B cell (primary cell): ENCODE measurements around the gene PTPRU. TPM values are rescaled to one million over a fixed set of nuclear protein-coding genes. Genes with fewer than 3 reads are reported as not detected.

Source experiments
- ATAC-seq: fragments of 200-7000 bp; cut with Tn5 transposase; one replicate; pipeline ENCODE4 v1.10.0; 2021; ENCODE audit warnings: low read depth, mild to moderate bottlenecking, moderate number of reproducible peaks, moderate library complexity
- CTCF ChIA-PET: fragments of 350-600 bp; sonication (Branson Sonifier 250); formaldehyde crosslinking; loops from one replicate; lab custom pipeline; 2021; ENCODE audit warnings: antibody characterized with exemption, inconsistent platforms; lab: Charles Lee
- POLR2A ChIA-PET: fragments of 350-600 bp; sonication (Branson Sonifier 250); formaldehyde crosslinking; loops from one replicate; lab custom pipeline; 2021; ENCODE audit warnings: antibody characterized with exemption; lab: Charles Lee
- DNase-seq: peaks from one replicate; pipeline ENCODE4 v3.0.0; 2013
- H2AFZ ChIP-seq: 2 replicates; pipeline ENCODE4 v1.6.1; 2012; ENCODE audit warnings: mild to moderate bottlenecking, low read depth, low read length; ENCODE audit not compliant: insufficient read depth, poor library complexity, severe bottlenecking
- H3K27ac ChIP-seq, 2 donors: 1 replicate in 1 of 2; 2 replicates in 1 of 2; pipeline ENCODE4 v1.5.1; 2012 to 2013; ENCODE audit warnings: low read length in 2 of 2, mild to moderate bottlenecking in 2 of 2, moderate library complexity in 1 of 2
- H3K27me3 ChIP-seq, 4 experiments: fragments of 200-600 bp in 1 of 4; sonication (generic) in 1 of 4; replicated peaks in 1 of 4; 1 replicate in 2 of 4; 2 replicates in 2 of 4; pipeline versions ENCODE4 v1.6.1 to v1.7.0; 2013 to 2016; ENCODE audit warnings: low read length in 3 of 4, mild to moderate bottlenecking in 2 of 4, mixed read lengths in 1 of 4, moderate library complexity in 1 of 4; ENCODE audit not compliant: insufficient read depth in 4 of 4, control insufficient read depth in 3 of 4; ENCODE audit errors: control extremely low read depth in 1 of 4
- H3K36me3 ChIP-seq, 2 experiments: replicated peaks in 1 of 2; 1 replicate in 1 of 2; 2 replicates in 1 of 2; pipeline versions ENCODE4 v1.6.1 to v1.7.1; 2013; ENCODE audit warnings: low read length in 1 of 2; ENCODE audit not compliant: insufficient read depth in 2 of 2, control insufficient read depth in 1 of 2; ENCODE audit errors: control extremely low read depth in 1 of 2, extremely low read depth in 1 of 2
- H3K4me1 ChIP-seq, 2 donors: fragments of 200-600 bp in 1 of 2; sonication (generic) in 1 of 2; 1 replicate in 1 of 2; 2 replicates in 1 of 2; pipeline versions ENCODE4 v1.5.1 to v1.6.1; 2013 to 2017; ENCODE audit warnings: low read length in 2 of 2; ENCODE audit not compliant: control insufficient read depth in 2 of 2, insufficient read depth in 2 of 2
- H3K4me2 ChIP-seq: replicated peaks from 2 replicates; pipeline ENCODE3; 2012; ENCODE audit warnings: mild to moderate bottlenecking, low read depth, low read length; ENCODE audit not compliant: poor library complexity, severe bottlenecking
- H3K4me3 ChIP-seq, 5 experiments: fragments of 200-600 bp in 1 of 5; sonication (generic) in 1 of 5; 1 replicate in 3 of 5; 2 replicates in 2 of 5; pipeline versions ENCODE4 v1.5.1 to v1.7.0; 2011 to 2016; ENCODE audit warnings: low read length in 4 of 5, mild to moderate bottlenecking in 4 of 5, low read depth in 2 of 5, control low read depth in 1 of 5, moderate library complexity in 1 of 5; ENCODE audit not compliant: insufficient read depth in 1 of 5; ENCODE audit errors: control extremely low read depth in 1 of 5, extremely low read depth in 1 of 5
- H3K79me2 ChIP-seq: fragments of 200-600 bp; sonication (generic); one replicate; pipeline ENCODE4 v1.6.0; 2016; ENCODE audit warnings: low read length; ENCODE audit not compliant: control insufficient read depth, insufficient read depth
- H3K9ac ChIP-seq: fragments of 200-600 bp; sonication (generic); 2 replicates; pipeline ENCODE4 v1.6.1; 2017; ENCODE audit warnings: mild to moderate bottlenecking, low read length, moderate library complexity
- H3K9me3 ChIP-seq, 3 donors: one replicate each; pipeline versions ENCODE4 v1.6.1 to v1.7.1; 2013; ENCODE audit warnings: low read length in 2 of 3; ENCODE audit not compliant: control insufficient read depth in 2 of 3, insufficient read depth in 1 of 3; ENCODE audit errors: control extremely low read depth in 1 of 3
- H4K20me1 ChIP-seq: 2 replicates; pipeline ENCODE4 v1.6.0; 2012; ENCODE audit warnings: mild to moderate bottlenecking, low read length; ENCODE audit not compliant: insufficient read depth, control insufficient read depth, poor library complexity, severe bottlenecking
- H3K27ac Mint-ChIP-seq: one replicate; pipeline ENCODE4 v1.8.0; 2021; ENCODE audit warnings: mixed read lengths
- H3K27me3 Mint-ChIP-seq: one replicate; pipeline ENCODE4 v1.8.0; 2021; ENCODE audit warnings: mixed read lengths
- H3K4me1 Mint-ChIP-seq: one replicate; pipeline ENCODE4 v1.8.0; 2021; ENCODE audit warnings: mixed read lengths
- H3K4me3 Mint-ChIP-seq: one replicate; pipeline ENCODE4 v1.8.0; 2021; ENCODE audit warnings: mixed read lengths
- H3K9me3 Mint-ChIP-seq: one replicate; pipeline ENCODE4 v1.8.0; 2022; ENCODE audit warnings: mixed read lengths; ENCODE audit not compliant: insufficient read depth
- EZH2 ChIP-seq: IDR thresholded peaks from 2 replicates; pipeline ENCODE4 v1.6.1; 2012; ENCODE audit warnings: borderline replicate concordance, low read depth, mild to moderate bottlenecking, moderate library complexity, low read length; ENCODE audit not compliant: insufficient read depth, poor library complexity, severe bottlenecking
- WGBS: methylation state at CpG from one replicate; pipeline ENCODE4 v1.1.5; 2013; ENCODE audit warnings: missing lambda C conversion rate; ENCODE audit not compliant: insufficient coverage; 5-methylcytosine and 5-hydroxymethylcytosine counted together
- intact Hi-C: fragments of 100-400 bp; cut with micrococcal nuclease; formaldehyde crosslinking; loops from one replicate; pipeline ENCODE4 v1.10.0; 2022
- polyA plus RNA-seq: library from polyadenylated mRNA; depleted of rRNA; stranded (reverse); fragments of >200 nt; gene quantifications from 2 replicates; pipeline ENCODE4 v1.2.3, GENCODE V29; 2012
- total RNA-seq, 2 donors: library from RNA; stranded (reverse); fragments of 120-200 nt in 1 of 2; gene quantifications; 1 replicate in 1 of 2; 2 replicates in 1 of 2; pipeline versions ENCODE4 v1.2.3 to v1.2.4, GENCODE V29; 2013 to 2022
- TF ChIP-seq, protein P1 (sequence below): fragments of 200-600 bp; IDR thresholded peaks from one replicate; pipeline ENCODE4 v1.8.0; 2022; ENCODE audit warnings: antibody characterized with exemption, mild to moderate bottlenecking

Gene PTPRU
- total and polyA plus RNA-seq, 2 donors (not counting 1 experiment from before 2014, with no cell fraction given) = 0.10 to 0.25 TPM

DNA sequence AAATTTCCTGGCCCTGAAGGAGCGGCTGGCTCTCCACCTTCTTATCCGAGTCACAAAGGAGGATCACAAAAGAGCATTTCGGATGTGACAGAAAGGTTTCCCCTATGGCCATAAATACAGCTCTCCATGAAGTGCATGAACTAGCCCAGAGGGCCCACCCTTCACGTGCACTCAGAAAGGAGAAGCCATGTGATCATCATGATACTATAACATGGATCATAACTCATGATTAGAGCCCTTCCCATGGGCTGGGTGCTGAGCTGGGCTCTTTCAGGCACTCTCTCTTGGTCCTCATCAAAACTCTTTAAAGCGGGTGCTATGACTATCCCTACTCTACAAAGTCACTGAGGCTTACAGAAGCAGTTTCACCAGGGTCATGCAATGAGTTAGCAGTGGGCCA, 135.0 kb downstream of the PTPRU start:
- CTCF ChIA-PET = interaction anchor here (1.5 kb wide), 1 partner anchor 15 kb away, joined by 3 read pairs; no protein-coding TSS in a partner anchor
- no peaks in the 10 kb centered on the region for H4K20me1 ChIP-seq
- no peak overlapping the region for H3K27ac Mint-ChIP-seq
- no peaks in the 10 kb centered on the region for H3K4me1 ChIP-seq
- no peak overlapping the region for H3K27ac ChIP-seq
- H3K4me2 ChIP-seq = no peak overlapping the region
- no peak overlapping the region for H3K9ac ChIP-seq
- peaks cover 0 to 13% (median 0%) of the 10 kb centered on the region in 3 donors for H3K9me3 ChIP-seq
- H3K4me3 Mint-ChIP-seq = no peak overlapping the region
- no peak overlapping the region for H3K4me3 ChIP-seq
- no peaks in the 10 kb centered on the region for H3K79me2 ChIP-seq
- peaks cover 56% of the 10 kb centered on the region for H3K27me3 Mint-ChIP-seq
- POLR2A ChIA-PET = no interaction called here
- H3K4me1 Mint-ChIP-seq = no peaks in the 10 kb centered on the region
- WGBS = 82% methylated on average over 5 of the region's 5 CpGs
- peaks cover 0 to 6% (median 0%) of the 10 kb centered on the region in 4 experiments for H3K27me3 ChIP-seq
- intact Hi-C loops = no loop called here
- H3K36me3 ChIP-seq = no peaks in the 10 kb centered on the region
- H2AFZ ChIP-seq = no peak overlapping the region
- TF ChIP-seq, protein P1, sequence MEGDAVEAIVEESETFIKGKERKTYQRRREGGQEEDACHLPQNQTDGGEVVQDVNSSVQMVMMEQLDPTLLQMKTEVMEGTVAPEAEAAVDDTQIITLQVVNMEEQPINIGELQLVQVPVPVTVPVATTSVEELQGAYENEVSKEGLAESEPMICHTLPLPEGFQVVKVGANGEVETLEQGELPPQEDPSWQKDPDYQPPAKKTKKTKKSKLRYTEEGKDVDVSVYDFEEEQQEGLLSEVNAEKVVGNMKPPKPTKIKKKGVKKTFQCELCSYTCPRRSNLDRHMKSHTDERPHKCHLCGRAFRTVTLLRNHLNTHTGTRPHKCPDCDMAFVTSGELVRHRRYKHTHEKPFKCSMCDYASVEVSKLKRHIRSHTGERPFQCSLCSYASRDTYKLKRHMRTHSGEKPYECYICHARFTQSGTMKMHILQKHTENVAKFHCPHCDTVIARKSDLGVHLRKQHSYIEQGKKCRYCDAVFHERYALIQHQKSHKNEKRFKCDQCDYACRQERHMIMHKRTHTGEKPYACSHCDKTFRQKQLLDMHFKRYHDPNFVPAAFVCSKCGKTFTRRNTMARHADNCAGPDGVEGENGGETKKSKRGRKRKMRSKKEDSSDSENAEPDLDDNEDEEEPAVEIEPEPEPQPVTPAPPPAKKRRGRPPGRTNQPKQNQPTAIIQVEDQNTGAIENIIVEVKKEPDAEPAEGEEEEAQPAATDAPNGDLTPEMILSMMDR = no peak
- TF ChIP-seq EZH2 = no peak
- ATAC-seq = no peak
- H3K9me3 Mint-ChIP-seq = peaks cover 7% of the 10 kb centered on the region
- no peak for DNase-seq

DNA sequence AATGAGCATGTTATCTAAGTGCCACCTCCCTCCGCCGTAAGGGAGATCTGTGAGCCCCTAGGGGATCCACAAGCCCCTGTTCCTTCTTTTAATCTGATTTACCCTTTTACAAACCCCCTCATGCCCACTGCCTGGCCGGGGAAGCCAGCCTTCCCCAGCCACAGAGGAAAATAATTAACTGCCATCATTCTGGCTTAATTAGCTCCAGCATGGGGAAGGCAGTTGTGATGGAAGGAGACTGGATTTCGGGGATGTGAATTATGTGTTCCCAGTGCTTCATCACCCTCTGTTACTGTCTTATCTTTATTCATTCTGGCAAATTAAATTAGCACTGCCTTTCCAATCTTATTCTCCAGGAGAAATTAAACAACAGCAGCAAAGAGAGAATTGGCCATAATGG, 135.8 kb downstream of the PTPRU start:
- 68% methylated on average over 2 of the region's 4 CpGs for WGBS
- peaks cover 59% of the 10 kb centered on the region for H3K27me3 Mint-ChIP-seq
- peaks cover 0 to 6% (median 0%) of the 10 kb centered on the region in 4 experiments for H3K27me3 ChIP-seq
- intact Hi-C loops = no loop called here
- POLR2A ChIA-PET = no interaction called here
- no peak overlapping the region for H3K4me2 ChIP-seq
- no peaks in the 10 kb centered on the region for H3K79me2 ChIP-seq
- H3K4me3 ChIP-seq = no peak overlapping the region
- CTCF ChIA-PET = interaction anchor here (1.5 kb wide), 1 partner anchor 16 kb away, joined by 3 read pairs; no protein-coding TSS in a partner anchor
- H3K4me1 ChIP-seq = no peaks in the 10 kb centered on the region
- DNase-seq = no peak
- no peak for ATAC-seq
- H3K27ac Mint-ChIP-seq = no peak overlapping the region
- TF ChIP-seq, protein P1 = no peak
- TF ChIP-seq EZH2 = no peak
- peaks cover 8% of the 10 kb centered on the region for H3K9me3 Mint-ChIP-seq
- H3K27ac ChIP-seq = no peak overlapping the region
- H3K36me3 ChIP-seq = no peaks in the 10 kb centered on the region
- no peak overlapping the region for H3K9ac ChIP-seq
- H4K20me1 ChIP-seq = no peaks in the 10 kb centered on the region
- no peak overlapping the region for H2AFZ ChIP-seq
- H3K9me3 ChIP-seq = peaks cover 0 to 12% (median 0%) of the 10 kb centered on the region in 3 donors
- no peaks in the 10 kb centered on the region for H3K4me1 Mint-ChIP-seq
- no peak overlapping the region for H3K4me3 Mint-ChIP-seq

Other genes with a start within 250 kb of the PTPRU start
- gene TMEM200B, start 112.6 kb upstream of the PTPRU start, total RNA-seq = not detected in 2 replicates
- not detected in 2 replicates for gene TMEM200B, start 112.6 kb upstream of the PTPRU start, polyA plus RNA-seq
- 93.5 and 100 TPM in 2 replicates for gene SRSF4, start 54.6 kb upstream of the PTPRU start, total RNA-seq
- gene SRSF4, start 54.6 kb upstream of the PTPRU start, polyA plus RNA-seq = 48.4 and 115 TPM in 2 replicates
- 14.0 and 15.9 TPM in 2 replicates for gene MECR, start 5.6 kb upstream of the PTPRU start, total RNA-seq
- 16.1 and 16.2 TPM in 2 replicates for gene MECR, start 5.6 kb upstream of the PTPRU start, polyA plus RNA-seq